ENCODE data around the gene TCF12.

Gene TCF12

DNA sequence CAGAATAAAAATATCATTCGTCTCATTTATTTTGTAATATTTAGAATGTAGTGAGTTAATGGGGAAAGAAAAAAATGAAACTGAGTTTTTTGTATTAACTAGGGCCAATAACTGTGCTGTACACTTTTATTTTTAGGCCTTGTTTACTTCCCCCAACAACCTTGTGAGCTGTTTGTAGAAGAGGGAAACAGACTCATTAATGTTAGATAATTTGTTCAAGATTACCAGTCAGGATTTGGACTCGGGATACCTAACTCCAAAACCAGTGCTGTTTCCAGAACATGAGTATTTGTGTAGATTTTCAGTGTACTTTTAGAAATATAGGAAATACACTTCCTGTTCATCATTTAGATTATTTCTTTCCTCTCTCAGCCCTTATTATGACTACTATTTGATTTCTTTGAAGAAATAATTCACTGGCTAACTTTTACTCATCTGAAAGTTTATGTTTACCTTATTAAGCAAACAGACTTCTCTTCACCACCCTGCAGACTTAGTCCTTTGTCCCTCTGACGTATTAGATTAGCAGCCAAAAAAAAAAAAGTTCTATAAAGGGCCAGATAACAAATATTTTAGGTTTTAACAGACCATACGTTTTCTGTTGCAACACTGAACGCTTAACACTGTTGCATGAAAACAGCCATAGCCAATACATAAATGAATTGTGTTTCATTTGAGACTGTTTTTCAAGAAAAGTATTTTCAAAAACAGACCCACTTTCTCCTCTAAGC is 265.3 kb downstream of the TCF12 start:
- DNase-seq: no peak

DNA sequence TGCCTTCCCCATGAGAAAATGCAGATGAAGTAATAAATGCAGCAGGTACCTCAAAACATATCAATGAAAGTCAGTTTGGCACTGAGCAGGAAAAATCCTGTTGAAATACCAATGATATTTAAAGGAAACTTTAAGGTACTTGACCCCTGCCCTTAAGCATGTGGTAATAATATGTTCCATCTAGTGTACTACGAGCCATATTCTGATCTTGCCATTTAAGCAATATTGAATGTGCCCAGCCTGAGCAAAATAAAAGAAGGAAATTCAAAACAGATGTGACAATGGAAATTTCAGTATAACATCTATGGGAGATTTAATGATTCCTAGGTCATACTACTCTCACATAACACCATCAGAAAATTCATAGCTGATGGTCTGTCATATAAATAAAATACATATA is 266.1 kb downstream of the TCF12 start:
- DNase-seq: no peak

DNA sequence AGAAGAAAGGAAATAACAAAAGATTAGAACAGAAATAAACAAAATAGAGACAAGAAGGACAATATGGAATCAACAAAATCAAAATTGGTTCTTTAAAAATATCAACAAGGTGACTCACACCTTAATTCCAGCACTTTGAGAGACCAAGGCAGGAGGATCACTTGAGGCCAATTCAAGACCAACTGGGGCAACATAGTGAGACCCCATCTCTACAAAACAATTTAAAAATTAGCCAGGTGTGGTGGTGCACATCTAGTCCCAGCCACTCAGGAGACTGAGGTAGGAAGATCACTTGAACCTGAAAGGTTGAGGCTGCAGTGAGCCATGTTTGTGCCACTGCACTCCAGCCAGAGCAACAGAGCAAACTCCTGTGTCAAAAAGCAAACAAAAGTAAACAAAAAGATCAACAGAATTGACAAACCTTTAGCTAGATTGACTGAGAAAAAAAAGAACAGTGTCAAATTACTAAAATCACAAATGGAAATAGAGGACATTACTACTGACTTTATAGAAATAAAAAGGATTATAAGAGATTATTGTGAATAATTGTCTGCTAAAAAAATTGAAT is 267.1 kb downstream of the TCF12 start:
- no peak for DNase-seq

DNA sequence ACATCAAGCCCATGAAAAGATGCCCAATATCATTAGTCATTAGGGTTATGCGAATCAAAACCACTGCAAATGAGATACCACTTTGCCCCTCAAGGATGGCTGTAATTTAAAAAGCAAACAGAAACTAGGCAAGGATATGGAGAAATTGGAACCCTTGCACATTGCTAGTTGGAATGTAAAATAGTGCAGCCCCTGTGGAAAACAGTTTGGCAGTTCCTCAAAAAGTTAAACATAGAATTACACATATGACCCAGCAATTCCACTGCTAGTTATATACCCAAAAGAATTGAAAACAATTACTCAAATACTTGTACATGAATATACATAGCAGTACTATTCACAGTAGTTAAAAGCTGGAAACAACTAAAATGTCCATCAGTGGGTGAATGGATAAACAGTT is 271.0 kb downstream of the TCF12 start:
- DNase-seq: no peak

DNA sequence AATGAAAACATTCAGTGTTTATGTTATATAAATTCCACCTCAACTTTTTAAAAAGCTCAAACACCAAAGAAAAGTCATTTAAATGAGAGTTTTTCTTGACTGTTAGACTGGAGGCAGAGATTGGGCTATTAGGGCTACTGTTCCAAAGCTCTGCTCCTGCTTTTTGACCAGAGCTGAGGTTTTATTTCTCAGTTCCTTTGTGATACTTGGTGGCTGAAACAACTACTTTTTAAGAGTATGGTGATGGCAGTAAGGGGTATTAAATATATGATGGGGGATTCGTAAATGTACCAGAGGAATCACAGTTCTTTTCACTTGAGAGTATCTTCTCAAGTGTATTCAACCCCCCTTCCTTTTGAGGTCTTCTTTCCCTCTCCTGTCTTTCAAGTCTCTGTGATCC is 271.8 kb downstream of the TCF12 start:
- no peak for DNase-seq

DNA sequence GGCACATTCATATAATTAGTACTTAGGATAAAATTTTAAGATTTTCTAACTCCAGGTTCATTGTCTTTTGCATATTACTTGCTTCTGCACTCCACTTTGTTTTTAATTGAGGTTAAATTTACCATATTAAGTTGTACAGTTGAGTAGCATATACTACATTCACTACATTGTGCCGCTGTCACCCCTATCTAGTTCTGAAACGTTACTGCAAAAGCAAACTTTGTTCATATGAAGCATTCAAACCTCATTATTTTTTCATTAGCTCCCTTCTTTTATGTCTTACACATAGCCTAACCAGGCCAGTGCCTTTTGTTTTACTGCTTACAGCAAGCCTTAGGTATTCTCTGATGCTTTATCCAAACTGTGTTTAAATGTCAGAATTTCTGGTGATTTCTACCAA is 274.7 kb downstream of the TCF12 start:
- no peak for DNase-seq

DNA sequence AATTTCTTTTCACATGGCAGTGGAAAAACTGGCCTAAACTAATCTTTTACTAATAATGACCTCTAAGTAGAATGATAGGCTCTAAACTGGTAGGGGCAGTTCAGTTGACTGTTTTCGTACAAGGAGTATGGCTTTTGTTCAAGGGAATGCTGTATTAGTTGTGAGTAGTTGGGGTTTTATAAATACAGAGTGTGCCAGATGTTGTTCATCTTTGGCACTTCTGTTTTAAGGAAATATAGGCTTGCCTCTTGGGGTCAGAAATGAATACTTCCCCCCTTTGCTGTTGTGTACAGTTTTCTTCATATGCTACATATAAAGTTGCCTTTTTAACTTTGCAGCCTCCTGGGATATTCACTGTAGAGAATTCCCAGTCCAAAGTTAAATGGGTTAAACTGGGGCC is 276.9 kb downstream of the TCF12 start:
- no peak for DNase-seq

DNA sequence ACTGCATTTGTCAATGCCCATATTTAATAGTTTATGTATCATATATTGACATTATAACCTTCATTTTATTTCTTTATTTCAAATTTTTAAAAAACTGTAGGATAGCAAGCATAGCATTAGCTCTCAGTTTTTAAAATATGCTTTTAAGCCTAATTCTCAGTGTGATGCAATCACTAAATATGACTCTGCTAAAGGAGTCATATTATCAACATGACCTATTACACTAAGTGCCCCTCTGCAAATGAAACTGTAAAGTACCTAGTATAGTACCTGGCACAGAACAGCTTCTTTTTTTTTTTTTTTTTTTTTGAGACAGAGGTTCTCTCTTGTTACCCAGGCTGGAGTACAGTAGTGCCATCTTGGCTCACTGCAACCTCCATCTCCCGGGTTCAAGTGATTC is 278.4 kb downstream of the TCF12 start:
- no peak for DNase-seq

DNA sequence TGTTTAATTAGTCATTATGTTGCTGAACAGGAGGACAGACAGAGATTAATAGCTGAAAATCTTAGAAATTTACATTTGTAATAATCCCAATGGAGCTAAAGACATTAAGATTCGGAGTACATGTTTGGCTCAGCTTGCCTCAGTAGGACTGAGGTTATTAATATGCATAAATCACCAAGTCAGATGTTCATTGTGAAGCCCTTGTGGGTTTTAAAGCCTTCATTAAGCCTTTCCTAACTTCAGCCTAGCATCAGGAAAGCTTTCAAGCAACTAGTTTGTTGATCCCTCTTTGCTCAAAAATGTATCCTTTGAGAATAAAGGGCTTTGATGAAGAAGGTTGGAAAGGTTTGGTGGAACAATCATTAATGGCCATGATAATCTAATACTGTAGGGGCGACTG is 279.7 kb downstream of the TCF12 start:
- DNase-seq: no peak

DNA sequence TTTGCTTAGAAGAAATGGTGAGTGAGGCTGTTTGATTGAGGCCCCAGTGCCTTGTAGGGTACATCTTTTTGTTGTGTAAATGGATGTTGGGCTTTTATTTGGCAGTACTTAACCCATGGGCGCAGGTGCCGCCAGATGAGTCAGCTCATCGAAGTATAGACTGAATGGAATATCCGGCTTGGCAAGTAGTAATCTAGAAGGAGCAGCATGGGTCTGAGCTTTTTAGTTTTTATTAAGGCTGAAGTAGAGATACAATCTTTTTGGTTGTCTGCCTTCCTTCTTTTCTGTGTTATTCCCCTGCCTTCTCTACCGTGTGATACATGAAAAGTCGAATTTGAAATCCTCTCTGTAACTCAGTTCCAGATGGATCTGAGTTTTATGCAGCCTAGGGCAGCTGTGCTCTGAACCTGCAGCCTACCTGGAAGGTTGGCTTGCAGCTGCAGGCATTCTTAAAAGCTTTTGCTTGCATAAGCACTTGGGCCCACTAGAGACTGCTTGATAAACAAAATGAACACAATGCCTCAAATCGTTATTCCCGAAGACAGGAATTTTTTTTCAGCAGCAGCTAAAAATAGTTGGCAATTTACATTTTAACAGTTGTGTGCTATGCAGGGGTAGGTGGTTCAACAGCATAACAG is 280.3 kb downstream of the TCF12 start:
- DNase-seq: peak in 1 of 14 donors; percentile 14

DNA sequence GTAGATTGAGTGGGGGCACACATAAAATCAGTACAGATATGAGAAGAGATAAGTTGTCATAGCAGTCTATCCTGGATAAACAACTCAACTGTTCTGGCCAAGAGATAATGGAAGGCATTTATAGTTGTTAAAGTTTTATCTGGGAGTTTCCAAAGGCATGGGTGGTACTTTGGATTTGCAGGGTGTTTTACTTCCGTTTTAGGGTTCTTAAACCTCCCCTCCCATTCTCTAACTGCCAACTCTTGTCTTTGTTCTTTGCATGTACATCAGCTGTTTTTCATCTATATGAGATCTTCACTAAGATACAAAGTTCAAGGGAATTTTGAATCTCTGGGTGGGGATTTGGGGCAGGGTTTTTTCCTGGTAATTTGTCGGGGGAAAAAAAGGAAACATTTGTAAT is 283.1 kb downstream of the TCF12 start:
- DNase-seq: no peak

DNA sequence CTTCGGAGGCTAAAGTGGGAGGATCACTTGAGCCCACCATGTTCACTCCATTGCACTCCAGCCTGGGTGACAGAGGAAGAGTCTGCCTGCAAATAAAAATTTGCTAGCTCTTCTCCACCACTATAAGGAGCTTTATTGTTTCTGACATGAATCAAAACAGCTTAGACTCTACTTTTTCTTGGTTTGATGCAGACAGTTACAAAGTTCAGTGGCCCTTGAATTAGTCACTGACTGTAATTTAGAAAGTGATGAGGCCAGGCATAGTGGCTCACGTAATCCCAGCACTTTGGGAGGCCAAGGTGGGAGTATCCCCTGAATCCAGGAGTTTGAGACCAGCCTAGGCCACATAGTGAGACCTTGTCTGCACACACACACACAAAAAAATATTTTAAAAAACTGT is 285.5 kb downstream of the TCF12 start:
- DNase-seq: no peak

DNA sequence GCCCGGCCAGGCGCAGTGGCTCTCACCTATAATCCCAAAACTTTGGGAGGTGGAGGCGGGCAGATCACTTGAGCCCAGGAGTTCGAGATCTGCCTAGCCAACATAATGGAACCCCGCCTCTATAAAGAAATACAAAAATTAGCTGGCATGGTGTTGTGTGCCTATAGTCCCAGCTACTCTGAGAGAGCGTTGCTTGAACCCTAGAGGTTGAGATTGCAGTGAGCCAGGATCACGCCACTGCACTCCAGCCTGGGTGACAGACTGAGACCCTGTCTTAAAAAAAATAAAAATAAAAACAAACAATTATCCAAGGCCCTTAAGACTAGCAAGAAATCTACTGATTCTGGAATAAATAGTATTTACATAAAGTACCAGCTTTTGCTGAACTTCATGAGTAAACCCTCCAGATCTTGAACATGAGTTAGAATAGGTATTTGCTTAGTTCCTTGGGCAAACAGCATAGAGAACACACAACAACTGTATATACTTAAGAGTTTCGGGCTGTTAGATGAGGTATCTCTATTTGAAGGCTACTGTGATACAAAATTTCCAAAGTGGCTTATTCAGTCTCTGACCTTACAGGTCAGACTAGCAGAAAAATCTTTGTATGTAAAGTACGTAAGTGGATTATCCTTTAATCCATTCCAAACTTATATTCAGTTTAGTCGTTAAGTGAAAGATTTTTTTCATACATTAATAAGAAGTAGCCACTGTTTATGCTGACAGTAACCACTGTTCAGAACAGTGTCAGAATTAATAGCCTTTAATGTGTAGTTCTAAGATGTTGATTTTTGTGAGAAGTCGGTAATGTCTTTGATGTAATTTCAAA is 286.8 kb downstream of the TCF12 start:
- DNase-seq: no peak

DNA sequence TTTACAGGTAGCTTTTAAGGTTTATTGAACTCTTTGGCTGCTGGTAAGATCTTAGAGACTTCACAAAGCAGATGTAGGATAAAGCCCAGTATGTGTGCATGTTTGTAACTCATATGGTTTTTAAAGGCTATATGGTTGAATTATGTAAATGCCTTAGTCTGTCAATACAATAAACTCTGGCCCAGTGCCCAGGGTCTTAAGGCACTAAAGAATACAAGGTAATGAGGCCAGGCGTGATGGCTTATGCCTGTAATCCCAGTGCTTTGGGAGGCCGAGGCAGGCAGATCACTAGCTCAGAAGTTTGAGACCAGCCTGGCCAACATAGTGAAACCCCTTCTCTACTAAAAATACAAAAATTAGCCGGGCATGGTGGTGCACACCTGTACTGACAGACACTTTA is 287.6 kb downstream of the TCF12 start:
- no peak for DNase-seq

DNA sequence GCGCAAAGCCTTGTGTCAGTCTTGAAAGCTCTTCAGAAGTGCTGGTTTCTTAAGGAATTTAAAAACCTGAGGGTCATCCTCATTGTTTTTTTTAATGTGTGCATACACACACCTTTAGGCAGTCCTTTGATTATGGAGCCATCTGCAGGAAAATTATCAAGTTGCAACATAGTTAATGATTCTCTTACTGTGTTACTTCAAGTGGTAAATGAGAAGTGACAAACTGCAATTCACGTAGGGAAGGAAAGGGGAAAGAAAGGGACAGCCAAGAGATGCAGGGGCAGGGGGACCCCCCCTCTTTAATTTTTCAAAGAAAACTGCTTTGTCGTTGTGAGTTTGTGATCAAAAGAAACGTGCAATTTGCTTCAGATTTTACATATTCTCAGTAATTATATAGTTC is 295.4 kb downstream of the TCF12 start:
- peak in 1 of 14 donors; percentile 38 for DNase-seq

DNA sequence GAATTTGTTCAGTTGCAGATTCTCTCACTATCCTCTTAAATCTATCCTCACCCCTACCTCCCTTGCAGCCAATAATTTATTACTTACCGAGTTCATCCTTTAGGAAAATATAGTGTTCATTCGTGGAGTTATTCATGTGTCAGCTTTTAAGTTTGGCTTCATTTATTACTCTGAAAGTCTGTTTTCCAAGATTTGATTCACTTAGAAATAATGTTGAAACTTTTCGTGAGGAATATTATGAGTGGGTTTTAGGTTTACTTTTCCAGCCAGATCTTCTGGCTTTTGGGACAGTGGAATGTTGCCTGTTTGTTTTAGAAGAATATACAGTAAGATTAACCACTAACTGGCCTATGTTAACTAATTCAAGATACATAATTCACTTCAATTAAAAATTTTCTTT is 296.9 kb downstream of the TCF12 start:
- no peak for DNase-seq

DNA sequence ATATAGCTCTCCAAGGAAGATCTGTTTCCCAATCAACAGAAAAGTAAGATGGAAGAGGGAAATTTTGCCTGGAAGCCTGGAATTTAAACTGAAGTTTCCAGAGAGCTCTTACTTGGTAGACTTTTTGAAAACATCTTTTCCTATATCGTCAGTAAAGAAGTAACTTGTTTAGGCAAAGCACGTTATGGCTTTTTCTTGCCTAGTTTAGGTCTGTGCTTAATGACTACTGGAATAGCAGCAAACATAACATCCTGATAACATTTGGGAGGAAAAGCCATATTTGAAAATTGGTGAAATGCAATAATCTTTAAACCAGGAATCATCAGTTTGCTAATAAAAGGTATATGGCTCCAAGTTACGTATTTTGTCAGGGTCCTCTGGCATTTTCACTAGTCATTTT is 297.4 kb downstream of the TCF12 start:
- DNase-seq: no peak

DNA sequence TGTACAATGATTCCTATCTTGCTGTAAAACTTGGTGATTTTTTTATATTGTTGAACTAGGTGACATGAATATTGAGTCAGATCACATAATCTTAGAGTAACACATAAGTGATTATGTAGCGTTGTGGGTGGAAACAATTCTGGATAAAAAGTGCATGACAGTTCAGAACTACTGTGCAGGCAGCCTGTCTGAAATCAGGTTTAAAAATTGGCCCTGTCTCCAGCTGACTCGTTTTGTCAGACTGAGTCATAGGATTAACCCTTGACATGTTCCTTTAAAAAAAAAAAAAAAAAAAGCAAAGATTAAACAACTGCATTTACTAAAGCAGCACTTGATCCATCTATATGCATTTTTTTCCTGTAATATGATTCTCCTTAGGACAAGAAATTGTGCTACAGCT is 297.8 kb downstream of the TCF12 start:
- DNase-seq: peak in 1 of 14 donors; percentile 5

DNA sequence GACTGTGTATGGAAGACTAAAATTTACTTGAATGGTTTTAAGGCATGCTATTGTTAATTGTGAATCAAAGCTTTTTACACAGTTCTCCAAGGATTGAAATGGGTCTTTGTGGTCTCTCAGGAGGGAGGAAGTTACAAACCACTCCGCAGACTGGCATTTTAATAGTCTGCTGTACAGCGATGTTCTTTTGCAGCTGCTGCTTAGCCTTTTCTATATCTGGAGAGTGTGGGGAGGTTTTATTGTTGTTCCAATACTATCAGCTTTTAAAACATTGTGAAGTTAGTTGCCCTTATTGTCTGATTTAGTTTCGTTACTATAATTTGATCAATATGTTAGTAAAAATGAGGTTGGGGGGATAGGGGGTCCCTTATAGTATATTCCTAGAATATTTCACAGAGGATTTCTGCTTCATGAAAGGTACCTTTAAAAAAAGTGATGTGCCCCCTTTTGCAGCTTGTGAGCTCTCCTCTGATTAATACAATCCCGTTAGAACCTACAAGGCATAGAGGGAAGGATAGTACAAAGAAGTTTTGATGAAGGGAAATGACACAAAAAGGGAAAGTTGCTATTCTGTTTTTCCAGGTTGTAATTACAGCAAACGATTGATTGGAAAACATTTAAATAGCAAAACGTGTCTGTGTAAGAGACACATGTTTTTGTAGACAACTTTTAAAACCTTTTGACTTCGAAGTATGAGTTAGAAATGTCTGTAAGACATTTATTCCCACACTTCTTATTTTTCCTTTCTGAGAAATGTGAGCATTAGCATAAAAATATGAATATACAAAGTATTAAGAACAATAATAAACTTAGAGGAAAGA is 299.5 kb downstream of the TCF12 start:
- no peak for DNase-seq

DNA sequence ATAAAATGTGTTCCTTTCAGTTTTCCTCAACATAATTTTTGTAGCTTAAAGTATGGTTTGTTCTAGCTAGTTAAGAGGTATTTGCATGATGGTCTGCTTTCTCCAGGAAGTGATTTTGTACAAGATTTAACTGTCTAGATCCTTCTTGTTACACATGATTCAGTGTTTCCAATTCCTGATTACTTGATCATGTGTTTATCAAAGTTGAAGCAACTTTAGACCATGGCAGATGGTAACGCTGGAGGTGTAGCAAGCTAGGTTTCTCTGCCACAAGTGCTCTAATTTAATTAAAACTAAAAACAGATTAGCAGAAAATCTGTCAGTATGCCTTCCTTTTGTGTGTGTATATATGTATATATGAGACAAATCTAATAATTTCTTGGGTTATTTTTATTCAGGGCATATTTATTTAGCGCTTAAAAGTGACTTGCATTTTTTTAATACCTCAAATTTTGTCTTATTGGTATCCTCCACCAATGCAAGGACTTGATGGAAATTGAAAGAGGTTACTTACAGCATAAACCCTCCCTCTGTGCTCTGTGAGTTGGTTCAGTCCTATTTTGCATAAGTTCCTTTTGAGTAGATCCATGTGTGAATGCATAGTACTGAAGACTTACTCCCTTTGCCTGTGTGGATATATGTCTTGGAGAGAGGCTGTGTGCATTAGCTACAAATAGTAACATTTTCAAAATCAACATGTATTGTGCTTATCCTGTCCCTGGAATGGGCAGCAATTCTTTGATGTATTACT is 300.6 kb downstream of the TCF12 start:
- DNase-seq: no peak

DNA sequence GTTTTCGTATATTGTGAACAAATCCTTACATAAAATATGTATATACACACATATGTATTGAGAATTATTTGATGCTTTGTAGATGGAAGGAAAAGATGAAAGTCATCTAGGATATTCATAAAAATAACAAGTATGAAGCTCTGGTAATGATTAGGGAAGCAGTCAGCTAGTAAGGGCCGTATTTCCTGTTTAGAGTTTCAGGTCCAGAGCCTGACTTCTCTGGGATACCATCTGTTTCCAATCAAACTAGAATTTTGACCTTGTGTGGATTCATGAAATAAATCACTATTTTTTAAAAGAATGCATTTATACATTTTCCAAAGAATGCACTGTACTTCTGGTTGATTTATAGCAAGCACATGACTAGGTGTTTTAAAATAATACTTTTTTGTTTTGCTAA is 301.8 kb downstream of the TCF12 start:
- DNase-seq: no peak

DNA sequence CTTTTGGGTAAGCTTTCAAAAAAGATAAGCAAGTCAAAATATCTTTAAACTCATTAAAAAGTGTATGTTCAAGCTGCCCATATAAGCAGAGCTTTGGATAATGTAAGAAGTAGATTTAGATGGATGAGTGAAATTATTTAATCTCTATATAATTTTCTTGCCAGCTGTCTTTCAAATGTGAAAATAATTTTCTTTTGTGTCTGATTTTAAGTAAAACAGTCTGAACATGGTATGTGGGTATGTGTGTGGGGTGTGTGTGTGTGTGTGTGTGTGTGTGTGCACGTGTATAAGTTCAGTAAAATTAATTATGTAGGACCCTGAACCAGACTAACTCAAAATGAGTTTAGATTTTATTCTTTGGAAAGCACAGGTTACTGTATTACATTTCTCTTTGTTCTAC is 302.7 kb downstream of the TCF12 start:
- DNase-seq: no peak

All from C1 segment of cervical spinal cord (tissue), 14 donors.